Measurements from ENCODE around the gene PHYKPL.

DNA sequence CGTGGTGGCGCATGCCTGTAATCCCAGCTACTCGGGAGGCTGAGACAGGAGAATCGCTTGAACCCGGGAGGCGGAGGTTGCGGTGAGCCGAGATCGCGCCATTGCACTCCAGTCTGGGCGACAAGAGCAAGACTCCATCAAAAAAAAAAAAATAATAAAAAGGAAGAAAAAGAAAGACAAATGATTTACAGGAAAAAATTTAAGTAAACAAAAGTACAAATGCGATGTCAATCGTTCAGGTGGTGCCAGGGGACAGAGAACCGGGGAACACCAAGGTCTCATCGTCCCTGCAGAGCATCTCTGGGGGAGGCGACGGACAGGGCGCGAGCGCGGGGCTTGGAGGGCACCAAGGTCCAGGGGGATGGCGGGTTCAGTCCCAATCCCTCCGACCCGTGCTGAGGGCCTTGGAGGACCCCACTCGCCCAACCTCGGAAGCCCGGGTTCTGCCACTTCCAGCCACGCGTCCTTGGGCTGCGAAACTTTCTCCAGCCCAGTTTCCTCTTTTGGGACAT lies 28.9 kb downstream of the PHYKPL start:
- TF ChIP-seq, protein P1, sequence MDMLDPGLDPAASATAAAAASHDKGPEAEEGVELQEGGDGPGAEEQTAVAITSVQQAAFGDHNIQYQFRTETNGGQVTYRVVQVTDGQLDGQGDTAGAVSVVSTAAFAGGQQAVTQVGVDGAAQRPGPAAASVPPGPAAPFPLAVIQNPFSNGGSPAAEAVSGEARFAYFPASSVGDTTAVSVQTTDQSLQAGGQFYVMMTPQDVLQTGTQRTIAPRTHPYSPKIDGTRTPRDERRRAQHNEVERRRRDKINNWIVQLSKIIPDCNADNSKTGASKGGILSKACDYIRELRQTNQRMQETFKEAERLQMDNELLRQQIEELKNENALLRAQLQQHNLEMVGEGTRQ (IDR thresholded peaks at IDR 0.05; ENCODE audit: low read depth, low read length): no peak
- TF ChIP-seq SMC3 (IDR thresholded peaks at IDR 0.05; ENCODE audit: low read depth, low read length): no peak
- TF ChIP-seq RAD21 (IDR thresholded peaks at IDR 0.05; ENCODE audit: low read length): no peak
- TF ChIP-seq, protein P2, sequence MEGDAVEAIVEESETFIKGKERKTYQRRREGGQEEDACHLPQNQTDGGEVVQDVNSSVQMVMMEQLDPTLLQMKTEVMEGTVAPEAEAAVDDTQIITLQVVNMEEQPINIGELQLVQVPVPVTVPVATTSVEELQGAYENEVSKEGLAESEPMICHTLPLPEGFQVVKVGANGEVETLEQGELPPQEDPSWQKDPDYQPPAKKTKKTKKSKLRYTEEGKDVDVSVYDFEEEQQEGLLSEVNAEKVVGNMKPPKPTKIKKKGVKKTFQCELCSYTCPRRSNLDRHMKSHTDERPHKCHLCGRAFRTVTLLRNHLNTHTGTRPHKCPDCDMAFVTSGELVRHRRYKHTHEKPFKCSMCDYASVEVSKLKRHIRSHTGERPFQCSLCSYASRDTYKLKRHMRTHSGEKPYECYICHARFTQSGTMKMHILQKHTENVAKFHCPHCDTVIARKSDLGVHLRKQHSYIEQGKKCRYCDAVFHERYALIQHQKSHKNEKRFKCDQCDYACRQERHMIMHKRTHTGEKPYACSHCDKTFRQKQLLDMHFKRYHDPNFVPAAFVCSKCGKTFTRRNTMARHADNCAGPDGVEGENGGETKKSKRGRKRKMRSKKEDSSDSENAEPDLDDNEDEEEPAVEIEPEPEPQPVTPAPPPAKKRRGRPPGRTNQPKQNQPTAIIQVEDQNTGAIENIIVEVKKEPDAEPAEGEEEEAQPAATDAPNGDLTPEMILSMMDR (conservative IDR thresholded peaks at IDR 0.05; ENCODE audit: low read depth, low read length): no peak

Measured in IMR-90 (cell line).